Mesenchymal stem cell (in vitro differentiated cells and primary cell): ENCODE data around the gene SLC24A3.

Experiments used
- DNase-seq: peaks from one replicate; pipeline ENCODE4 v3.0.0-alpha.2; 2013
- H2AFZ ChIP-seq: one replicate; pipeline ENCODE4 v1.6.1; 2013; ENCODE audit warnings: low read depth, mild to moderate bottlenecking, control low read depth, inconsistent platforms, low read length, moderate library complexity
- H2AK5ac ChIP-seq: 2 replicates; pipeline ENCODE4 v1.6.1; 2013; ENCODE audit warnings: low read length, moderate library complexity, mild to moderate bottlenecking, inconsistent platforms; ENCODE audit not compliant: severe bottlenecking
- H2BK120ac ChIP-seq: one replicate; pipeline ENCODE4 v1.6.1; 2013; ENCODE audit warnings: low read depth, mild to moderate bottlenecking, inconsistent platforms, low read length, moderate library complexity
- H2BK12ac ChIP-seq, 2 experiments: one replicate each; pipeline ENCODE4 v1.6.1; 2013; ENCODE audit warnings: inconsistent platforms in 2 of 2, low read length in 2 of 2, mild to moderate bottlenecking in 2 of 2, moderate library complexity in 2 of 2, control low read depth in 1 of 2
- H2BK15ac ChIP-seq: one replicate; pipeline ENCODE4 v1.6.1; 2013; ENCODE audit warnings: mild to moderate bottlenecking, low read depth, inconsistent platforms; ENCODE audit not compliant: poor library complexity, severe bottlenecking
- H2BK5ac ChIP-seq: 2 replicates; pipeline ENCODE4 v1.6.1; 2013; ENCODE audit warnings: low read depth, mild to moderate bottlenecking, low read length, control low read depth, inconsistent platforms; ENCODE audit not compliant: poor library complexity, severe bottlenecking
- H3K14ac ChIP-seq, 2 experiments: one replicate each; pipeline ENCODE4 v1.6.1; 2013; ENCODE audit warnings: inconsistent platforms in 2 of 2, low read length in 2 of 2, control low read depth in 1 of 2, mild to moderate bottlenecking in 1 of 2, moderate library complexity in 1 of 2
- H3K18ac ChIP-seq, 2 experiments: one replicate each; pipeline ENCODE4 v1.6.1; 2013; ENCODE audit warnings: inconsistent platforms in 2 of 2, low read length in 2 of 2, control low read depth in 1 of 2, low read depth in 1 of 2, mild to moderate bottlenecking in 1 of 2
- H3K23ac ChIP-seq, 2 experiments: one replicate each; pipeline ENCODE4 v1.6.1; 2013; ENCODE audit warnings: inconsistent platforms in 2 of 2, low read length in 2 of 2, mild to moderate bottlenecking in 2 of 2, moderate library complexity in 2 of 2, control low read depth in 1 of 2
- H3K27ac ChIP-seq: 2 replicates; pipeline ENCODE4 v1.5.1; 2013; ENCODE audit warnings: mild to moderate bottlenecking, moderate library complexity, low read length, control low read depth, inconsistent platforms; ENCODE audit not compliant: poor library complexity, severe bottlenecking
- H3K27me3 ChIP-seq, 2 experiments: 2 replicates each; pipeline versions ENCODE4 v1.6.1 to v1.7.0; 2013; ENCODE audit warnings: low read length in 2 of 2, mild to moderate bottlenecking in 2 of 2, moderate library complexity in 2 of 2, control low read depth in 1 of 2, inconsistent platforms in 1 of 2; ENCODE audit not compliant: control insufficient read depth in 1 of 2, insufficient read depth in 1 of 2
- H3K36me3 ChIP-seq, 2 experiments: 2 replicates each; pipeline versions ENCODE4 v1.6.1 to v1.7.0; 2013; ENCODE audit warnings: low read length in 2 of 2, control low read depth in 1 of 2, inconsistent platforms in 1 of 2, low read depth in 1 of 2, mild to moderate bottlenecking in 1 of 2; ENCODE audit not compliant: insufficient read depth in 2 of 2, control insufficient read depth in 1 of 2
- H3K4ac ChIP-seq, 2 experiments: one replicate each; pipeline ENCODE4 v1.6.1; 2013; ENCODE audit warnings: inconsistent platforms in 2 of 2, low read length in 2 of 2, mild to moderate bottlenecking in 2 of 2, moderate library complexity in 2 of 2, control low read depth in 1 of 2, low read depth in 1 of 2
- H3K4me1 ChIP-seq: 2 replicates; pipeline ENCODE4 v1.6.1; 2013; ENCODE audit warnings: low read depth, low read length, control low read depth; ENCODE audit not compliant: control insufficient read depth, insufficient read depth
- H3K4me2 ChIP-seq: 2 replicates; pipeline ENCODE4 v1.6.1; 2013; ENCODE audit warnings: low read length, mild to moderate bottlenecking, inconsistent platforms; ENCODE audit not compliant: poor library complexity, severe bottlenecking
- H3K4me3 ChIP-seq, 2 experiments: 2 replicates each; pipeline versions ENCODE4 v1.5.1 to v1.7.0; 2013; ENCODE audit warnings: low read length in 2 of 2, mild to moderate bottlenecking in 2 of 2, control low read depth in 1 of 2, low read depth in 1 of 2; ENCODE audit not compliant: insufficient read depth in 1 of 2
- H3K79me1 ChIP-seq: replicated peaks from 2 replicates; pipeline ENCODE4 v1.6.1; 2013; ENCODE audit warnings: mild to moderate bottlenecking, control low read depth, low read length, inconsistent platforms; ENCODE audit not compliant: poor library complexity, severe bottlenecking
- H3K9ac ChIP-seq: 2 replicates; pipeline ENCODE4 v1.7.0; 2013; ENCODE audit warnings: mild to moderate bottlenecking, low read length, moderate library complexity
- H3K9me3 ChIP-seq: 2 replicates; pipeline ENCODE4 v1.7.0; 2013; ENCODE audit warnings: mild to moderate bottlenecking, low read length; ENCODE audit not compliant: control insufficient read depth
- H4K8ac ChIP-seq: one replicate; pipeline ENCODE4 v1.6.1; 2013; ENCODE audit warnings: inconsistent platforms, mild to moderate bottlenecking, low read length, moderate library complexity
- H4K91ac ChIP-seq: one replicate; pipeline ENCODE4 v1.6.1; 2013; ENCODE audit warnings: mild to moderate bottlenecking, low read length, inconsistent platforms
- WGBS: methylation state at CpG from one replicate; pipeline ENCODE4 v1.1.7; 2013; ENCODE audit warnings: mixed read lengths; 5-methylcytosine and 5-hydroxymethylcytosine counted together

SLC24A3 gene

GRCh38 chr20:19387251-19387650 lies 174.8 kb downstream of the SLC24A3 start:
- H3K14ac ChIP-seq, result no peak overlapping the region
- H3K4me1 ChIP-seq, result no peaks in the 10 kb centered on the region
- no peak overlapping the region for H3K4me2 ChIP-seq
- no peak overlapping the region for H2BK12ac ChIP-seq
- H3K79me1 ChIP-seq, result no peaks in the 10 kb centered on the region
- H4K8ac ChIP-seq, result no peak overlapping the region
- no peak overlapping the region for H2BK120ac ChIP-seq
- no peak overlapping the region for H2AFZ ChIP-seq
- H3K9me3 ChIP-seq, result peaks cover 3% of the 10 kb centered on the region
- no peak overlapping the region for H2AK5ac ChIP-seq
- H2BK15ac ChIP-seq, result no peak overlapping the region
- no peak overlapping the region for H3K4ac ChIP-seq
- H3K23ac ChIP-seq, result no peak overlapping the region
- no peak overlapping the region for H3K18ac ChIP-seq
- H2BK5ac ChIP-seq, result no peak overlapping the region
- no peak overlapping the region for H3K27ac ChIP-seq
- no peak overlapping the region for H3K4me3 ChIP-seq
- no peak overlapping the region for H3K9ac ChIP-seq
- H4K91ac ChIP-seq, result no peak overlapping the region
- no peak for DNase-seq
- no peaks in the 10 kb centered on the region for H3K36me3 ChIP-seq
- H3K27me3 ChIP-seq, result no peaks in the 10 kb centered on the region

DNA sequence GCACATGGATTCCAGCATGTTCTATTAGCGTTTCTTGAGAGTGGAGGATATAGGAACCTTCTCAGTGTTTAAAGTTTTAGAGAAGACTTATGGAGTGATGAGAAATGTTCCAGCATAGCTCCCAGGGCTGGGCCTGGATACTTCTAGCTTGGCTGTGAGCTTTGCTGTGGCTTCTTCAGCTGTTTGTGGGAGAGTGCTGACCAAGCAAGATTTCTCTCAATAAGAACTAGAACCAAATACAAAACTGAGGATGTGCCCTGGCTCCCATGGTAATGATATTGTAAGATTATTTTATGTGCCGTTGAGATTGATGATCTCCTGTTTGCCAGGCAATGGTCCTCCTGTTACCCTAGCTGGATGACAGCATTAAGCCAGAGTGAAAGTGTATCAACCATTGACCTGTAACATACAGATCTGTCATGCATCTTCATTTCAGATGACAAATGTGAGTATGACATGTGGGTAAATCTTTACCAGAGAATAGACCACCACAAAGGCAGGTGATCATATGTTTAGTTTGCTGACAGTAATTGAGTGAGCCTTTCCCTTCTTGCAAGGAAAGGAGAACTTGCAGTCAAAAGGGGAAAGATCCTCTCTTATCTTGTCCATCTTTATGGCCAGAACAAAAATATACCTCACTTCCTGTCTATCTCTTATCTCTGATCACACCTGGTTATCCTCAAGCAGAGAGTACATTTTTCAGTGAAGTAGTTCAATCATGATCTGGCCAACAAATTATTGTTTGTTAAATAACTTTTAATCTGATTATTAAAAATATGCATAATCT lies 180.1 kb downstream of the SLC24A3 start:
- Histone ChIP-seq H4K8ac (no peak overlapping the region), H3K27ac (no peak overlapping the region), H3K9ac (no peak overlapping the region), H3K79me1 (no peaks in the 10 kb centered on the region), H2BK120ac (no peak overlapping the region), H3K9me3 (peaks cover 3% of the 10 kb centered on the region), H4K91ac (no peak overlapping the region), H3K4me3 (no peak overlapping the region), H2AK5ac (no peak overlapping the region), H3K18ac (no peak overlapping the region), H2AFZ (no peak overlapping the region), H2BK15ac (no peak overlapping the region), H3K36me3 (no peaks in the 10 kb centered on the region), H3K4me1 (no peaks in the 10 kb centered on the region), H3K23ac (no peak overlapping the region), H3K14ac (no peak overlapping the region), H3K27me3 (no peaks in the 10 kb centered on the region), H2BK12ac (no peak overlapping the region), H2BK5ac (no peak overlapping the region), H3K4ac (no peak overlapping the region), H3K4me2 (no peak overlapping the region)
- WGBS, result 83% methylated on average over 2 of the region's 2 CpGs
- DNase-seq, result no peak

GRCh38 chr20:19396460-19397081 lies 184.1 kb downstream of the SLC24A3 start:
- H3K18ac ChIP-seq, result no peak overlapping the region
- no peak overlapping the region for H3K14ac ChIP-seq
- H3K23ac ChIP-seq, result no peak overlapping the region
- DNase-seq, result no peak
- no peak overlapping the region for H4K8ac ChIP-seq
- WGBS, result 49% methylated on average over 2 of the region's 3 CpGs
- no peak overlapping the region for H2BK120ac ChIP-seq
- no peak overlapping the region for H2BK12ac ChIP-seq
- H3K9me3 ChIP-seq, result peaks cover 15% of the 10 kb centered on the region
- no peak overlapping the region for H3K9ac ChIP-seq
- H2AFZ ChIP-seq, result no peak overlapping the region
- no peaks in the 10 kb centered on the region for H3K4me1 ChIP-seq
- no peak overlapping the region for H2AK5ac ChIP-seq
- no peak overlapping the region for H3K4ac ChIP-seq
- H2BK15ac ChIP-seq, result no peak overlapping the region
- H3K79me1 ChIP-seq, result no peaks in the 10 kb centered on the region
- H3K4me3 ChIP-seq, result no peak overlapping the region
- no peak overlapping the region for H2BK5ac ChIP-seq
- H3K27me3 ChIP-seq, result no peaks in the 10 kb centered on the region
- no peaks in the 10 kb centered on the region for H3K36me3 ChIP-seq
- H3K27ac ChIP-seq, result no peak overlapping the region
- H3K4me2 ChIP-seq, result no peak overlapping the region
- H4K91ac ChIP-seq, result no peak overlapping the region

DNA sequence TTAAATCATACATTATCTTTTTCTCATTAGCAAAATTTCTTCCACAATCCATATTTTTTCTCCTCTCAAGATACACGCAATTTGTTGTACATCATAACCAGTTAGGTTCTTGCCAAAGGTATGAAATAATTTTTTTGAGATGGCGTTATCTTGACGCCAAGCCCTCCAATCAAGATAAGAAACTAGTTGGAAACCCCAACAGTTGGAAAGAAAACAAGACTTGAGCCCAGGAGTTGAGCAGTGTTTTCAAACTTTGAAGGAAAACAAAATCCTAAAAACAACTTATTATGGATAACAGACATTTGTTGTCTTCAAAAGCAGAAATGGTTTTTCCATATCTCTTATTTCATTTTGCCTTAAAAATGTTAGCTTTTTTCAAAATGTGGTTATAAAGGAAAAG lies 184.8 kb downstream of the SLC24A3 start:
- no peak overlapping the region for H3K4me3 ChIP-seq
- no peak overlapping the region for H2BK5ac ChIP-seq
- no peak overlapping the region for H3K18ac ChIP-seq
- peaks cover 15% of the 10 kb centered on the region for H3K9me3 ChIP-seq
- no peak overlapping the region for H2AFZ ChIP-seq
- no peaks in the 10 kb centered on the region for H3K4me1 ChIP-seq
- no peak overlapping the region for H2BK120ac ChIP-seq
- H3K4me2 ChIP-seq, result no peak overlapping the region
- H2BK12ac ChIP-seq, result no peak overlapping the region
- no peak overlapping the region for H3K14ac ChIP-seq
- H3K79me1 ChIP-seq, result no peaks in the 10 kb centered on the region
- no peak overlapping the region for H4K8ac ChIP-seq
- H3K36me3 ChIP-seq, result no peaks in the 10 kb centered on the region
- DNase-seq, result no peak
- no peak overlapping the region for H3K23ac ChIP-seq
- 90% methylated on average over 3 of the region's 3 CpGs for whole genome bisulfite sequencing
- H2AK5ac ChIP-seq, result no peak overlapping the region
- H2BK15ac ChIP-seq, result no peak overlapping the region
- no peaks in the 10 kb centered on the region for H3K27me3 ChIP-seq
- no peak overlapping the region for H3K4ac ChIP-seq
- H3K27ac ChIP-seq, result no peak overlapping the region
- no peak overlapping the region for H3K9ac ChIP-seq
- H4K91ac ChIP-seq, result no peak overlapping the region
